Activated CD4-positive, alpha-beta memory T cell treated with anti-CD3 and anti-CD28 coated beads for 36 hours (primary cell): Measurements from ENCODE around the gene NCOR2. TPM values are rescaled to one million over a fixed set of nuclear protein-coding genes. Genes with fewer than 3 reads are reported as not detected.

ENCODE experiments used
- CTCF ChIA-PET: fragments of 350-600 bp; sonication (Branson Sonifier 250); formaldehyde crosslinking; loops from one replicate; lab custom pipeline; 2021; ENCODE audit warnings: antibody characterized with exemption, inconsistent platforms; lab: Charles Lee
- POLR2A ChIA-PET: fragments of 350-600 bp; sonication (Branson Sonifier 250); formaldehyde crosslinking; loops from one replicate; lab custom pipeline; 2021; ENCODE audit warnings: antibody characterized with exemption; lab: Charles Lee
- DNase-seq: peaks from one replicate; pipeline ENCODE4 v3.0.0-alpha.2; 2020
- H3K27ac Mint-ChIP-seq: one replicate; pipeline ENCODE4 v1.8.0; 2021; ENCODE audit warnings: mixed read lengths
- H3K27me3 Mint-ChIP-seq: one replicate; pipeline ENCODE4 v1.8.0; 2021; ENCODE audit warnings: mixed read lengths
- H3K36me3 Mint-ChIP-seq: one replicate; pipeline ENCODE4 v1.8.0; 2021; ENCODE audit warnings: mixed read lengths
- H3K4me1 Mint-ChIP-seq: one replicate; pipeline ENCODE4 v1.8.0; 2021; ENCODE audit warnings: low read depth, mixed read lengths
- H3K4me3 Mint-ChIP-seq: one replicate; pipeline ENCODE4 v1.8.0; 2021; ENCODE audit warnings: mild to moderate bottlenecking, mixed read lengths
- H3K9me3 Mint-ChIP-seq: one replicate; pipeline ENCODE4 v1.8.0; 2021; ENCODE audit warnings: mixed read lengths
- intact Hi-C: fragments of 100-400 bp; cut with micrococcal nuclease; formaldehyde crosslinking; loops from one replicate; pipeline ENCODE4 v1.15.1; 2023
- total RNA-seq, 2 experiments: library from RNA; stranded (reverse); gene quantifications; one replicate each; pipeline ENCODE4 v1.2.3, GENCODE V29; 2021

NCOR2 gene
- total RNA-seq, 2 experiments from 2014 or later, result 86.1 to 86.9 TPM

- Mint-ChIP-seq H3K27me3 (no peaks in the 10 kb centered on the region), H3K27ac (no peak overlapping the region), H3K4me3 (no peak overlapping the region), H3K9me3 (no peaks in the 10 kb centered on the region), H3K4me1 (peaks cover 22% of the 10 kb centered on the region), H3K36me3 (no peaks in the 10 kb centered on the region)
- ChIA-PET CTCF (interaction anchor here (0.7 to 1.1 kb wide), 3 partner anchors 75 to 220 kb away, joined by 3 to 5 read pairs (median 3); no protein-coding TSS in a partner anchor), POLR2A (interaction anchor here (0.7 kb wide), 1 partner anchor 75 kb away, joined by 3 read pairs; no protein-coding TSS in a partner anchor)
- intact Hi-C loops, result loop anchor here (1.0 to 10.0 kb wide), 5 partner anchors 69 to 346 kb away; partner anchors contain the start of gene UBC
- DNase-seq, result peak; percentile 41
Observed at GRCh38 chr12:124568431-124569374, 1.3 kb upstream of the NCOR2 start.

- Mint-ChIP-seq H3K36me3 (no peaks in the 10 kb centered on the region), H3K4me1 (peaks cover 26% of the 10 kb centered on the region), H3K4me3 (peak overlapping the region; percentile 74), H3K9me3 (no peaks in the 10 kb centered on the region), H3K27me3 (no peaks in the 10 kb centered on the region), H3K27ac (peak overlapping the region; percentile 42)
- POLR2A ChIA-PET, result interaction anchor here (0.7 to 2.1 kb wide), 3 partner anchors 22 to 207 kb away, joined by 3 to 8 read pairs (median 4); no protein-coding TSS in a partner anchor
- CTCF ChIA-PET, result interaction anchor here (1.1 kb wide), 1 partner anchor 102 kb away, joined by 5 read pairs; no protein-coding TSS in a partner anchor
- intact Hi-C loops, result loop anchor here (1.0 to 10.0 kb wide), 7 partner anchors 41 to 347 kb away; partner anchors contain the start of gene UBC
- peak; percentile 83 for DNase-seq
Observed at GRCh38 chr12:124567673-124568373, 411 bp upstream of the NCOR2 start.

- ChIA-PET POLR2A (interaction anchor here (1.3 to 2.1 kb wide), 3 partner anchors 21 to 208 kb away, joined by 3 to 8 read pairs (median 4); no protein-coding TSS in a partner anchor), CTCF (interaction anchor here (1.0 to 1.9 kb wide), 4 partner anchors 113 to 200 kb away, joined by 3 to 5 read pairs (median 4); no protein-coding TSS in a partner anchor)
- intact Hi-C loops, result loop anchor here (1.0 to 10.0 kb wide), 7 partner anchors 20 to 348 kb away; partner anchors contain the start of gene UBC
- Mint-ChIP-seq H3K27me3 (no peaks in the 10 kb centered on the region), H3K4me3 (peak overlapping the region; percentile 95), H3K9me3 (no peaks in the 10 kb centered on the region), H3K36me3 (no peaks in the 10 kb centered on the region), H3K27ac (peak overlapping the region; percentile 84), H3K4me1 (peaks cover 27% of the 10 kb centered on the region)
- DNase-seq, result peak; percentile 75
Observed at GRCh38 chr12:124566161-124566996, 1.0 kb downstream of the NCOR2 start.

- Mint-ChIP-seq H3K27ac (no peak overlapping the region), H3K9me3 (no peaks in the 10 kb centered on the region), H3K36me3 (no peaks in the 10 kb centered on the region), H3K4me1 (peaks cover 31% of the 10 kb centered on the region), H3K27me3 (no peaks in the 10 kb centered on the region), H3K4me3 (peak overlapping the region; percentile 95)
- intact Hi-C loops, result loop anchor here (1.0 to 10.0 kb wide), 7 partner anchors 19 to 349 kb away; partner anchors contain the start of gene UBC
- POLR2A ChIA-PET, result interaction anchor here (1.3 to 2.1 kb wide), 2 partner anchors 20 to 113 kb away, joined by 3 to 8 read pairs; no protein-coding TSS in a partner anchor
- CTCF ChIA-PET, result interaction anchor here (1.3 to 1.9 kb wide), 3 partner anchors 112 to 201 kb away, joined by 3 to 5 read pairs (median 5); no protein-coding TSS in a partner anchor
- no peak for DNase-seq
Observed at GRCh38 chr12:124565656-124566160, 1.7 kb downstream of the NCOR2 start.

- H3K9me3 Mint-ChIP-seq, result no peaks in the 10 kb centered on the region
- intact Hi-C loops, result loop anchor here (5.0 to 10.0 kb wide), 4 partner anchors 72 to 350 kb away; partner anchors contain the start of gene UBC
- no peak overlapping the region for H3K27ac Mint-ChIP-seq
- no peaks in the 10 kb centered on the region for H3K27me3 Mint-ChIP-seq
- ChIA-PET POLR2A (no interaction called here), CTCF (interaction anchor here (0.7 to 1.9 kb wide), 3 partner anchors 197 to 217 kb away, joined by 3 to 5 read pairs (median 3); no protein-coding TSS in a partner anchor)
- H3K4me1 Mint-ChIP-seq, result peaks cover 33% of the 10 kb centered on the region
- no peaks in the 10 kb centered on the region for H3K36me3 Mint-ChIP-seq
- peak; percentile 42 for DNase-seq
- H3K4me3 Mint-ChIP-seq, result peak overlapping the region; percentile 95
Observed at GRCh38 chr12:124564971-124565491, 2.4 kb downstream of the NCOR2 start.

GRCh38 chr12:124564232-124564958 lies 3.0 kb downstream of the NCOR2 start:
- intact Hi-C loops, result loop anchor here (10.0 kb wide), 1 partner anchor 350 kb away; the partner anchor contains the start of gene UBC
- POLR2A ChIA-PET, result no interaction called here
- peaks cover 33% of the 10 kb centered on the region for H3K4me1 Mint-ChIP-seq

GRCh38 chr12:124563809-124564208 lies 3.6 kb downstream of the NCOR2 start:
- ChIA-PET CTCF (interaction anchor here (1.0 kb wide), 1 partner anchor 16 kb away, joined by 3 read pairs; no protein-coding TSS in a partner anchor), POLR2A (no interaction called here)
- Mint-ChIP-seq H3K4me1 (peaks cover 33% of the 10 kb centered on the region), H3K27ac (no peak overlapping the region), H3K4me3 (no peak overlapping the region), H3K9me3 (no peaks in the 10 kb centered on the region), H3K27me3 (no peaks in the 10 kb centered on the region), H3K36me3 (no peaks in the 10 kb centered on the region)
- intact Hi-C loops, result loop anchor here (10.0 kb wide), 1 partner anchor 351 kb away; the partner anchor contains the start of gene UBC
- no peak for DNase-seq

More at GRCh38 chr12:124564232-124564958, 3.0 kb downstream of the NCOR2 start:
- CTCF ChIA-PET, result interaction anchor here (0.7 to 1.0 kb wide), 3 partner anchors 16 to 216 kb away, joined by 3 read pairs; no protein-coding TSS in a partner anchor
- no peaks in the 10 kb centered on the region for H3K36me3 Mint-ChIP-seq
- no peaks in the 10 kb centered on the region for H3K9me3 Mint-ChIP-seq
- no peak overlapping the region for H3K4me3 Mint-ChIP-seq
- H3K27ac Mint-ChIP-seq, result no peak overlapping the region
- no peaks in the 10 kb centered on the region for H3K27me3 Mint-ChIP-seq
- DNase-seq, result no peak

- no peak for DNase-seq
- no peak overlapping the region for H3K4me3 Mint-ChIP-seq
- intact Hi-C loops, result loop anchor here (10.0 kb wide), 1 partner anchor 351 kb away; the partner anchor contains the start of gene UBC
- ChIA-PET POLR2A (no interaction called here), CTCF (interaction anchor here (1.0 kb wide), 1 partner anchor 17 kb away, joined by 3 read pairs; no protein-coding TSS in a partner anchor)
- peaks cover 33% of the 10 kb centered on the region for H3K4me1 Mint-ChIP-seq
- no peaks in the 10 kb centered on the region for H3K36me3 Mint-ChIP-seq
- no peak overlapping the region for H3K27ac Mint-ChIP-seq
- no peaks in the 10 kb centered on the region for H3K9me3 Mint-ChIP-seq
- no peaks in the 10 kb centered on the region for H3K27me3 Mint-ChIP-seq
Observed at GRCh38 chr12:124563401-124563800, 4.0 kb downstream of the NCOR2 start.

- intact Hi-C loops, result loop anchor here (10.0 kb wide), 1 partner anchor 352 kb away; the partner anchor contains the start of gene UBC
- no peak overlapping the region for H3K4me3 Mint-ChIP-seq
- peaks cover 30% of the 10 kb centered on the region for H3K4me1 Mint-ChIP-seq
- ChIA-PET POLR2A (no interaction called here), CTCF (no interaction called here)
- H3K36me3 Mint-ChIP-seq, result no peaks in the 10 kb centered on the region
- no peak overlapping the region for H3K27ac Mint-ChIP-seq
- no peaks in the 10 kb centered on the region for H3K27me3 Mint-ChIP-seq
- no peaks in the 10 kb centered on the region for H3K9me3 Mint-ChIP-seq
- no peak for DNase-seq
Observed at GRCh38 chr12:124562796-124563181, 4.6 kb downstream of the NCOR2 start.
